Common myeloid progenitor, CD34-positive (primary cell): ENCODE data around the gene LCN1.

Experiments
- CTCF ChIA-PET: fragments of 350-600 bp; sonication (Branson Sonifier 250); formaldehyde crosslinking; loops from one replicate; lab custom pipeline; 2021; ENCODE audit warnings: antibody characterized with exemption; lab: Charles Lee
- POLR2A ChIA-PET: fragments of 350-600 bp; sonication (Branson Sonifier 250); formaldehyde crosslinking; loops from one replicate; lab custom pipeline; 2021; ENCODE audit warnings: antibody characterized with exemption; lab: Charles Lee
- DNase-seq, 3 donors: peaks; one replicate each; pipeline versions ENCODE4 v3.0.0 to v3.0.0-alpha.2; 2013
- H3K27ac ChIP-seq, 2 experiments: 1 replicate in 1 of 2; 2 replicates in 1 of 2; pipeline ENCODE4 v1.7.0; 2013; ENCODE audit warnings: inconsistent platforms in 2 of 2, low read length in 2 of 2, mild to moderate bottlenecking in 2 of 2, low read depth in 1 of 2, moderate library complexity in 1 of 2; ENCODE audit not compliant: severe bottlenecking in 2 of 2, insufficient read depth in 1 of 2, poor library complexity in 1 of 2
- H3K27me3 ChIP-seq, 5 experiments: replicated peaks in 2 of 5; 1 replicate in 3 of 5; 2 replicates in 2 of 5; pipeline versions ENCODE4 v1.6.1 to v1.7.0; 2013; ENCODE audit warnings: low read length in 4 of 5, mild to moderate bottlenecking in 2 of 5, moderate library complexity in 2 of 5, inconsistent platforms in 1 of 5; ENCODE audit not compliant: insufficient read depth in 5 of 5, control insufficient read depth in 4 of 5
- H3K36me3 ChIP-seq, 4 experiments: 1 replicate in 2 of 4; 2 replicates in 2 of 4; pipeline versions ENCODE4 v1.6.1 to v1.7.0; 2013; ENCODE audit warnings: low read length in 3 of 4, control low read depth in 1 of 4, mild to moderate bottlenecking in 1 of 4; ENCODE audit not compliant: control insufficient read depth in 4 of 4, insufficient read depth in 4 of 4
- H3K4me1 ChIP-seq, 4 experiments: 1 replicate in 3 of 4; 2 replicates in 1 of 4; pipeline versions ENCODE4 v1.6.1 to v1.7.1; 2013; ENCODE audit warnings: low read length in 3 of 4, mild to moderate bottlenecking in 3 of 4, control low read depth in 1 of 4, inconsistent platforms in 1 of 4, moderate library complexity in 1 of 4; ENCODE audit not compliant: control insufficient read depth in 4 of 4, insufficient read depth in 4 of 4; ENCODE audit errors: control extremely low read depth in 1 of 4
- H3K4me3 ChIP-seq, 7 experiments: 1 replicate in 4 of 7; 2 replicates in 3 of 7; pipeline versions ENCODE4 v1.5.1 to v1.7.0; 2013; ENCODE audit warnings: mild to moderate bottlenecking in 7 of 7, low read length in 6 of 7, moderate library complexity in 6 of 7, inconsistent platforms in 2 of 7, low read depth in 2 of 7, control low read depth in 1 of 7; ENCODE audit not compliant: insufficient read depth in 4 of 7, control insufficient read depth in 1 of 7; ENCODE audit errors: extremely low read depth in 1 of 7
- H3K9me3 ChIP-seq, 5 experiments: 1 replicate in 4 of 5; 2 replicates in 1 of 5; pipeline versions ENCODE4 v1.6.1 to v1.7.1; 2013; ENCODE audit warnings: low read length in 4 of 5, mild to moderate bottlenecking in 2 of 5, inconsistent platforms in 1 of 5, low read depth in 1 of 5, moderate library complexity in 1 of 5; ENCODE audit not compliant: control insufficient read depth in 4 of 5, insufficient read depth in 2 of 5; ENCODE audit errors: control extremely low read depth in 1 of 5
- WGBS: methylation state at CpG from one replicate; pipeline ENCODE4 v1.1.5; 2013; ENCODE audit not compliant: insufficient coverage; 5-methylcytosine and 5-hydroxymethylcytosine counted together

LCN1 gene

DNA sequence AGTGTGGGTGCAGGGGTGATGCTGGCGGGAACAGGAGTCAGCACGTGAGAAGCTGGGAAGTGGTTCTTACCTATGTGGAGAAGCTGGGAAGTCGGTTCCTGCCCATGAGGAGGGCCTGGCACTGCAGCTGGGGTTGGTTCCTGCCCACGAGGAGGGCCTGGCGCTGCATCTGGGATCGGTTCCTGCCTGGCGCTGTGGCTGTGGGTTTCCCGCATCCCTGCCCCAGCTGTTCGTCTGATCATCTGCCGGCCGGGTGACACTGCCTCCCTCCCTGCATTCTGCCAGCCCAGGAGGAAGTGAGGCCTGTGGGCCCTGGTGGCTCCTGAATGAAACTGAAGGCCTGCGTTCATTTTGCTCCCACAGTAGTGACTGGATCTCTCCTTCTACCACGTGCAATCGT lies 29.8 kb downstream of the LCN1 start:
- H3K4me1 ChIP-seq = no peaks in the 10 kb centered on the region
- H3K36me3 ChIP-seq = no peaks in the 10 kb centered on the region
- H3K4me3 ChIP-seq = no peak overlapping the region
- 63% methylated on average over 14 of the region's 14 CpGs for WGBS
- H3K9me3 ChIP-seq = peaks cover 0 to 5% (median 0%) of the 10 kb centered on the region in 5 experiments
- no peak for DNase-seq
- H3K27ac ChIP-seq = no peak overlapping the region
- ChIA-PET CTCF (no interaction called here), POLR2A (no interaction called here)
- H3K27me3 ChIP-seq = peaks cover 0 to 6% (median 0%) of the 10 kb centered on the region in 5 experiments

DNA sequence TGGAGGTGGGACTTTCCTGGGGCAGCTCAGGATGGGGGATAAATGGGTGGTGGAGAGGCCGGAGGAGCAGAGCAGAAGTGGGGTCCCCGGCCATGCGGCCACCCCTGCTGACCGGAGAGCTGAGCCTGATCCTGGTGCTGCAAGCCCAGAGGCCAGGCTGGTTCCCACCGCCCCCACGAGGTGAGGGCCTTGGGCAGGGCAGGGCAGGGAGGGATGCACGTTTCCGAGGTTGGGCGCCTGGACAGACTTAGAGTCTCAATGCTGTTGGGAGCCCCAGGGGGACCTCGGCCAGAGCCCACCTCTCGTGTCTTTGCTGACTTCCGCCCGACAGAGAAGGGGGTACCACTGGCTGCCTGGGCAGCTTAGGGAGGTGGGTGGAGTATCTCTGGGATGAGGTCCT lies 30.2 kb downstream of the LCN1 start:
- no peak overlapping the region for H3K27ac ChIP-seq
- no peaks in the 10 kb centered on the region for H3K36me3 ChIP-seq
- H3K27me3 ChIP-seq = peaks cover 0 to 9% (median 0%) of the 10 kb centered on the region in 5 experiments
- CTCF ChIA-PET = interaction anchor here (0.7 kb wide), 1 partner anchor 46 kb away, joined by 3 read pairs; no protein-coding TSS in a partner anchor
- DNase-seq = no peak
- peaks cover 0 to 5% (median 0%) of the 10 kb centered on the region in 5 experiments for H3K9me3 ChIP-seq
- no peaks in the 10 kb centered on the region for H3K4me1 ChIP-seq
- whole genome bisulfite sequencing = 94% methylated on average over 10 of the region's 13 CpGs
- POLR2A ChIA-PET = no interaction called here
- H3K4me3 ChIP-seq = no peak overlapping the region

GRCh38 chr9:135552021-135552697 lies 30.9 kb downstream of the LCN1 start:
- CTCF ChIA-PET = interaction anchor here (0.7 kb wide), 1 partner anchor 47 kb away, joined by 3 read pairs; no protein-coding TSS in a partner anchor
- Histone ChIP-seq H3K4me3 (no peak overlapping the region), H3K27ac (no peak overlapping the region), H3K4me1 (no peaks in the 10 kb centered on the region), H3K27me3 (peaks cover 0 to 10% (median 0%) of the 10 kb centered on the region in 5 experiments), H3K36me3 (no peaks in the 10 kb centered on the region), H3K9me3 (peaks cover 0 to 5% (median 0%) of the 10 kb centered on the region in 5 experiments)
- DNase-seq = no peak
- WGBS = 94% methylated on average over 17 of the region's 18 CpGs
- POLR2A ChIA-PET = no interaction called here

GRCh38 chr9:135552698-135553171 lies 31.5 kb downstream of the LCN1 start:
- Histone ChIP-seq H3K27me3 (peaks cover 0 to 10% (median 0%) of the 10 kb centered on the region in 5 experiments), H3K36me3 (no peaks in the 10 kb centered on the region), H3K4me3 (no peak overlapping the region), H3K9me3 (peaks cover 0 to 5% (median 0%) of the 10 kb centered on the region in 5 experiments), H3K27ac (no peak overlapping the region), H3K4me1 (no peaks in the 10 kb centered on the region)
- no peak for DNase-seq
- WGBS = 100% methylated on average over 5 of the region's 19 CpGs
- ChIA-PET CTCF (no interaction called here), POLR2A (no interaction called here)

- no peaks in the 10 kb centered on the region for H3K36me3 ChIP-seq
- no peak overlapping the region for H3K27ac ChIP-seq
- H3K27me3 ChIP-seq = peaks cover 0 to 14% (median 0%) of the 10 kb centered on the region in 5 experiments
- ChIA-PET CTCF (no interaction called here), POLR2A (no interaction called here)
- WGBS = 100% methylated on average over 4 of the region's 4 CpGs
- DNase-seq = no peak
- H3K9me3 ChIP-seq = peaks cover 0 to 5% (median 0%) of the 10 kb centered on the region in 5 experiments
- no peaks in the 10 kb centered on the region for H3K4me1 ChIP-seq
- no peak overlapping the region for H3K4me3 ChIP-seq
Measured at GRCh38 chr9:135554718-135555117, 33.5 kb downstream of the LCN1 start.

- Histone ChIP-seq H3K27me3 (peaks cover 0 to 14% (median 0%) of the 10 kb centered on the region in 5 experiments), H3K4me3 (no peak overlapping the region), H3K4me1 (no peaks in the 10 kb centered on the region), H3K36me3 (no peaks in the 10 kb centered on the region), H3K9me3 (peaks cover 0 to 5% (median 0%) of the 10 kb centered on the region in 5 experiments), H3K27ac (no peak overlapping the region)
- WGBS = 96% methylated on average over 5 of the region's 5 CpGs
- ChIA-PET POLR2A (no interaction called here), CTCF (no interaction called here)
- DNase-seq = no peak
Measured at GRCh38 chr9:135555203-135555602, 34.0 kb downstream of the LCN1 start.

- ChIA-PET POLR2A (no interaction called here), CTCF (no interaction called here)
- DNase-seq = no peak
- Histone ChIP-seq H3K9me3 (peaks cover 0 to 5% (median 0%) of the 10 kb centered on the region in 5 experiments), H3K4me3 (no peak overlapping the region), H3K27ac (no peak overlapping the region), H3K36me3 (no peaks in the 10 kb centered on the region), H3K27me3 (peaks cover 0 to 14% (median 0%) of the 10 kb centered on the region in 5 experiments), H3K4me1 (no peaks in the 10 kb centered on the region)
- 81% methylated on average over 15 of the region's 16 CpGs for WGBS
Measured at GRCh38 chr9:135555910-135556309, 34.7 kb downstream of the LCN1 start.
